Upper lobe of left lung (tissue), 6 donors: ENCODE results near the gene C2CD4D. TPM values are rescaled to one million over a fixed set of nuclear protein-coding genes. Genes with fewer than 3 reads are reported as not detected.

Source experiments
- ATAC-seq, 2 donors: fragments of 200-7000 bp; cut with Tn5 transposase; one replicate each; pipeline ENCODE4 v1.9.1; 2022; ENCODE audit warnings: mild to moderate bottlenecking in 2 of 2, moderate library complexity in 2 of 2; ENCODE audit not compliant: low FRiP score in 2 of 2
- DNase-seq, 2 donors: peaks; one replicate each; pipeline ENCODE4 v3.0.0-alpha.2; 2019 to 2020
- H3K27ac ChIP-seq, 4 donors: fragments of 200-600 bp; sonication (generic); one replicate each; pipeline ENCODE4 v1.5.1; 2016 to 2019
- H3K27me3 ChIP-seq, 4 donors: fragments of 200-600 bp; sonication (generic); one replicate each; pipeline ENCODE4 v1.5.1; 2017 to 2019
- H3K36me3 ChIP-seq, 4 donors: fragments of 200-600 bp; sonication (generic); one replicate each; pipeline ENCODE4 v1.5.1; 2016 to 2019
- H3K4me1 ChIP-seq, 4 donors: fragments of 200-600 bp; sonication (generic); one replicate each; pipeline ENCODE4 v1.5.1; 2018 to 2019
- H3K4me3 ChIP-seq, 4 donors: fragments of 200-600 bp; sonication (generic); one replicate each; pipeline ENCODE4 v1.5.1; 2017 to 2019; ENCODE audit warnings: mild to moderate bottlenecking in 2 of 4, moderate library complexity in 1 of 4
- H3K9me3 ChIP-seq, 4 donors: fragments of 200-600 bp; sonication (generic); one replicate each; pipeline ENCODE4 v1.5.1; 2018 to 2019
- EP300 ChIP-seq, 4 donors: sonication (generic); formaldehyde crosslinking; IDR thresholded peaks; one replicate each; pipeline ENCODE4 v1.5.1; 2017; ENCODE audit warnings: antibody characterized with exemption in 4 of 4, control low read depth in 2 of 4
- POLR2A ChIP-seq, 4 donors: fragments of 450-650 bp; IDR thresholded peaks; one replicate each; pipeline ENCODE4 v1.5.1; 2016 to 2017; ENCODE audit warnings: antibody characterized with exemption in 4 of 4, mild to moderate bottlenecking in 2 of 4
- POLR2AphosphoS5 ChIP-seq, 2 donors: sonication (generic); formaldehyde crosslinking; IDR thresholded peaks; one replicate each; pipeline ENCODE4 v1.5.1; 2017; ENCODE audit warnings: antibody characterized with exemption in 2 of 2
- WGBS, 2 donors: methylation state at CpG; one replicate each; pipeline ENCODE4 v1.1.5; 2017 to 2018; 5-methylcytosine and 5-hydroxymethylcytosine counted together
- total RNA-seq, 6 donors: library from RNA; depleted of rRNA in 4 of 6; stranded (reverse); fragments of >200 nt in 4 of 6; gene quantifications; one replicate each; pipeline versions ENCODE4 v1.1.0 to v1.2.1, GENCODE V29; 2016 to 2021
- TF ChIP-seq, protein P1 (sequence below), 6 experiments: fragments of 450-650 bp in 4 of 6; fragments of 200-600 bp in 2 of 6; sonication (generic) in 2 of 6; IDR thresholded peaks; one replicate each; pipeline ENCODE4 v1.5.1; 2016 to 2019; ENCODE audit warnings: antibody characterized with exemption in 6 of 6
- donor health status: DM: no; HTN: no; CAD: no; lungs with moderate emphysema.
- donor health status: DM: no; HTN: yes; CAD: no; lungs with severe emphysema.

C2CD4D gene
- total RNA-seq, 6 donors from 2014 or later, result 0.29 to 3.6 (median 0.78) TPM; not detected in 2

DNA sequence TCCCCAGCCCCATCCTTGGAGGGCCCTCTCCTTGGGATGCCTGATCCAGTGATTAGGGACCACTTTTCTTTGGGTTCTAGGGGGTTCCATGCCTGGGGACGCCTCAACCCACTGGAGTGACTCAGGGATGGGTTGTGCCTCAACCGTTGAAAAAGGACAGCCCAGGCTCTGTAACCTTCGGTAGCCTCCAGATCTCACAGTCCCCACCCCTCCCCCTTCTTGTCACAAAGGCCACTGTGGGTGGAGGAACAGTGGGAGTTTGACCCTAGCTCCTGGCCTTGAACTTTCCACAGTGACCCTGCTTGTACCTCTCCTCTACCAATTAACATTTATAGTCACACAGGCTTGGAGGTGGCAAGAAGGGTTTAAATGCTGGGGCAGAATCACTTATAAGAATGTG lies 5.4 kb downstream of the C2CD4D start:
- Histone ChIP-seq H3K4me1 (peaks cover 26 to 56% (median 43%) of the 10 kb centered on the region in 4 donors), H3K9me3 (no peaks in the 10 kb centered on the region), H3K4me3 (no peak overlapping the region), H3K27ac (no peak overlapping the region), H3K27me3 (peaks cover 0 to 18% (median 12%) of the 10 kb centered on the region in 4 donors), H3K36me3 (no peaks in the 10 kb centered on the region)
- ATAC-seq (no peak), DNase-seq (no peak)
- TF ChIP-seq, protein P1, sequence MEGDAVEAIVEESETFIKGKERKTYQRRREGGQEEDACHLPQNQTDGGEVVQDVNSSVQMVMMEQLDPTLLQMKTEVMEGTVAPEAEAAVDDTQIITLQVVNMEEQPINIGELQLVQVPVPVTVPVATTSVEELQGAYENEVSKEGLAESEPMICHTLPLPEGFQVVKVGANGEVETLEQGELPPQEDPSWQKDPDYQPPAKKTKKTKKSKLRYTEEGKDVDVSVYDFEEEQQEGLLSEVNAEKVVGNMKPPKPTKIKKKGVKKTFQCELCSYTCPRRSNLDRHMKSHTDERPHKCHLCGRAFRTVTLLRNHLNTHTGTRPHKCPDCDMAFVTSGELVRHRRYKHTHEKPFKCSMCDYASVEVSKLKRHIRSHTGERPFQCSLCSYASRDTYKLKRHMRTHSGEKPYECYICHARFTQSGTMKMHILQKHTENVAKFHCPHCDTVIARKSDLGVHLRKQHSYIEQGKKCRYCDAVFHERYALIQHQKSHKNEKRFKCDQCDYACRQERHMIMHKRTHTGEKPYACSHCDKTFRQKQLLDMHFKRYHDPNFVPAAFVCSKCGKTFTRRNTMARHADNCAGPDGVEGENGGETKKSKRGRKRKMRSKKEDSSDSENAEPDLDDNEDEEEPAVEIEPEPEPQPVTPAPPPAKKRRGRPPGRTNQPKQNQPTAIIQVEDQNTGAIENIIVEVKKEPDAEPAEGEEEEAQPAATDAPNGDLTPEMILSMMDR (IDR thresholded peaks at IDR 0.05), result no peak
- TF ChIP-seq POLR2AphosphoS5 (IDR thresholded peaks at IDR 0.05), result no peak
- WGBS, 2 donors, result 52 to 60% methylated on average over 2 to 3 of the region's 3 CpGs

DNA sequence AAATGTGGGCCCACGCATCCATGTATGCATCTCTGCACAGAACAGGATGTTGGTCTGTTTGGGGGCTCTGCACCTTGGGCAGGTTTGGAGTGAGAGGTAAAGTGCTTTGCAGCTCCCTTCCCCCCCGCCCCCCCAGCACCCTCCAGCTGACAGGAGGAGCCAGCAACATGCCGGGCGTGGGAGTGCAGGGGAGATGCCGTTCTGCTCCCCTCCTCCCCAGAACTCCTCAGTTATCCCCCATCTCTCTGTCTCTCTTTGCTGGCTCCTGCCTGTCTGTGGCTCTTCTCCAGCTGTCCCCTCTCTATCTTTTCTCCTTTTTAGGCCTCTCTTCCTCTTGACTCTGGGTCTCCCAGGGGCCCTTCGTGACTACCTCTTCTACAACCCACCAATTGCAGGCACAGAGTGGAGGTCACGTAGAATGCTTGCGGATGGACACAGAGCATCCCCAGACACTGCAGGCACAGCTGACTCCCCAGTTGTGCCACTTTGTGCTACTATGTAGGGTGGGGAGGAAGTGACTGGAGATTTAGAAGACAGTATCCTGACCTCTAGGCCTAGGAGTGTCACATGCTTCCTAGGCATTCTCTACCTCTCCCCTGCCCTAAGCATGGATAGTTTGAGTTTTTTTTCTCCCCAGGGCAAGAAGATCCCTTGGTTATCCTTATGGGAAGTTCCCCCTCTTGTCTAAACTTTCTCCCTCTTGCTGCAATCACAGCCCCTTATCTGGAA lies 6.3 kb downstream of the C2CD4D start:
- Histone ChIP-seq H3K9me3 (no peaks in the 10 kb centered on the region), H3K36me3 (no peaks in the 10 kb centered on the region), H3K4me3 (no peak overlapping the region), H3K27ac (peak overlapping the region in 1 of 4 donors; percentile 84), H3K27me3 (peaks cover 0 to 9% (median 4%) of the 10 kb centered on the region in 4 donors), H3K4me1 (peaks cover 26 to 56% (median 42%) of the 10 kb centered on the region in 4 donors)
- WGBS, 2 donors, result 78 to 84% methylated on average over 7 to 8 of the region's 8 CpGs
- TF ChIP-seq EP300 (IDR thresholded peaks at IDR 0.05) (no peak), POLR2A (IDR thresholded peaks at IDR 0.05) (no peak), POLR2AphosphoS5 (IDR thresholded peaks at IDR 0.05) (no peak)
- TF ChIP-seq, protein P1 (IDR thresholded peaks at IDR 0.05), result no peak
- no peak for ATAC-seq
- no peak for DNase-seq

DNA sequence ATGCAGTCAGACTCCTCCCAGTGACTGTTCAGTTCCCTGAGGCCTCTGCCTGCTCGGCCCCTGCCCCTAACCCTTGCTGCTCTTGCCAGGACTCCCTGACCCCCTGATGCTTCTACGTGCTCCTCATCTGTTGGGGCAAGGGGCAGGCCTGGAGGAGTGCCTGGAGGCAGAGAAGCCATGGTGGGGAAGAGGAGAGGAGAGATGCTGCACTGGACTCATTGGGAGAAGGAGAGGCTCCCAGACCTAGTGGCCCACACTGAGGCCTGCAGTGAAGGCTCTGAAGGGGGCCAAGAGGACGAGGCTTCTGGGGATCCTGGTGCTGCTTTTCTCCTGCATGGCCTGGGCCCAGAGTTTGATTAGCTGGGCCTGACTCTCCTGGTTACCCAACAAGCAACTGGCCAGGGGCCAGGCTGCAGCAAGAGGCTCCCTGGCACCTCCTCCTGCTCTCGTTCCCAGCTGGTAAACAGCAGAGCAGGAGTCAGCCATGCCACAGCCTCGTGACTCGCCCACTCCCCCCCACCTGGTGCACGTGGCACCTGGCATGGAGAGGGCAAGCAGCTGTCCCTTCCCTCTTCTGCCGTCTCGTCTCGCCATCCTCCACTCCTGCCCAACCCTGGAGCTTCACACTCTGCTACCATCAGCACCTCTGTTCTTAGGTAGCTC lies 7.2 kb downstream of the C2CD4D start:
- Histone ChIP-seq H3K4me3 (no peak overlapping the region), H3K4me1 (peaks cover 24 to 53% (median 38%) of the 10 kb centered on the region in 4 donors), H3K27me3 (no peaks in the 10 kb centered on the region), H3K27ac (peak overlapping the region in 2 of 4 donors; percentile 60 to 84), H3K36me3 (no peaks in the 10 kb centered on the region), H3K9me3 (no peaks in the 10 kb centered on the region)
- peak; percentile 23 to 80 for ATAC-seq
- TF ChIP-seq POLR2A (IDR thresholded peaks at IDR 0.05), result peak in 1 of 4 donors; percentile 12
- TF ChIP-seq POLR2AphosphoS5 (IDR thresholded peaks at IDR 0.05), result peak; percentile 52 to 72
- TF ChIP-seq EP300 (IDR thresholded peaks at IDR 0.05), result peak in 1 of 4 donors; percentile 86
- TF ChIP-seq, protein P1 (IDR thresholded peaks at IDR 0.05), result no peak
- peak; percentile 92 to 93 for DNase-seq
- 56 to 60% methylated on average over 9 to 10 of the region's 10 CpGs for WGBS, 2 donors

DNA sequence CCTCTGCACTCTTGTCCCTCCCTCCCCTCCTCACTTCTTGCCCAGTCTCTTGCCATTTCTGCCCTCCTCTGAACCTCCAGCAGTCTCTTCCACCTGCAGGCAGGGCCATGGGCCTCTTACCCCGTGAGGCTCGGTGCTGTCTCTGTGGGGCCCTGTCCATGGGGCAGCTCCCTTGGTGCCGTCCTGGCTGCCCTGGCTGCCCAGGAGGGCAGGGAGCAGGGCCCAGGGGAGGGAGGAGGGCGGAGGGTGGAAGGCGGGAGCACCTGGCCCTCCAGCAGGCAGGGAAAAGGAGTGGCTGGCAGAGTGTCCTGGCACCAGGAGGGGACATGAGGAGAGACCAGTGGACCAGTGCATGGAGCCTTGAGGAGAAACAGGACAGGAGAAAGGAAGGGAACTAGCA lies 8.0 kb downstream of the C2CD4D start, which contains the start of gene RORC:
Gene RORC, minus strand, starts transcription at position 198 of the 400 bp plus-strand sequence. Its CDS starts 38 bp downstream, at position 160.
- 62 to 68% methylated on average over 5 of the region's 5 CpGs for WGBS, 2 donors
- peak within 1 kb of the TSS; percentile 38 to 84 (median 61) for H3K27ac ChIP-seq
- no peaks in the 10 kb centered on the region for H3K9me3 ChIP-seq
- H3K4me3 ChIP-seq, result peak within 1 kb of the TSS; percentile 30 to 52 (median 46)
- H3K27me3 ChIP-seq, result no peaks in the 10 kb centered on the region
- TF ChIP-seq, protein P1 (IDR thresholded peaks at IDR 0.05), result no peak
- TF ChIP-seq EP300 (IDR thresholded peaks at IDR 0.05) (no peak), POLR2A (IDR thresholded peaks at IDR 0.05) (peak in 2 of 4 donors; percentile 53 to 73), POLR2AphosphoS5 (IDR thresholded peaks at IDR 0.05) (peak in 1 of 2 donors; percentile 66)
- DNase-seq (peak; percentile 79), ATAC-seq (peak; percentile 61 to 90)
- no peaks in the 10 kb centered on the region for H3K36me3 ChIP-seq
- H3K4me1 ChIP-seq, result peaks cover 24 to 49% (median 34%) of the 10 kb centered on the region in 4 donors
